Gastrocnemius medialis (tissue), 4 donors: ENCODE measurements around the gene TTL. TPM values are rescaled to one million over a fixed set of nuclear protein-coding genes. Genes with fewer than 3 reads are reported as not detected.
"Not testable (repeated sequence)": the region's sequence is repeated elsewhere in the genome, so short reads cannot be mapped to it uniquely, and the experiment has no call there.

ENCODE experiments used
- ATAC-seq, 2 donors: fragments of 150-250 bp; one replicate each; pipeline ENCODE4 v1.9.1; 2016
- DNase-seq, 2 donors: peaks; one replicate each; pipeline ENCODE4 v3.0.0-alpha.2; 2019
- H3K27ac ChIP-seq, 4 donors: fragments of 200-600 bp; sonication (generic); 1 replicate in 1 of 4; 2 replicates in 3 of 4; pipeline ENCODE4 v1.5.1; 2016 to 2018; ENCODE audit warnings: mild to moderate bottlenecking in 2 of 4, moderate library complexity in 1 of 4
- H3K27me3 ChIP-seq, 3 donors: fragments of 200-600 bp; sonication (generic) in 2 of 3; 1 replicate in 1 of 3; 2 replicates in 2 of 3; pipeline versions ENCODE4 v1.5.1 to v1.6.0; 2016 to 2019; ENCODE audit warnings: mild to moderate bottlenecking in 1 of 3, moderate library complexity in 1 of 3
- H3K36me3 ChIP-seq, 2 donors: fragments of 200-600 bp; sonication (generic) in 1 of 2; one replicate each; pipeline ENCODE4 v1.5.1; 2017 to 2018
- H3K4me1 ChIP-seq, 2 donors: fragments of 200-600 bp; sonication (generic) in 1 of 2; one replicate each; pipeline ENCODE4 v1.5.1; 2016 to 2017; ENCODE audit warnings: mild to moderate bottlenecking in 2 of 2
- H3K4me3 ChIP-seq, 4 donors: fragments of 200-600 bp; sonication (generic) in 3 of 4; 1 replicate in 1 of 4; 2 replicates in 3 of 4; pipeline ENCODE4 v1.5.1; 2016 to 2019; ENCODE audit warnings: mild to moderate bottlenecking in 2 of 4
- H3K9me3 ChIP-seq, 3 donors: fragments of 200-600 bp; sonication (generic) in 2 of 3; 1 replicate in 1 of 3; 2 replicates in 2 of 3; pipeline ENCODE4 v1.5.1; 2016 to 2019
- POLR2A ChIP-seq, 2 donors: fragments of 450-650 bp; IDR thresholded peaks; one replicate each; pipeline ENCODE4 v1.6.1; 2017; ENCODE audit warnings: antibody characterized with exemption in 2 of 2, mild to moderate bottlenecking in 2 of 2, moderate library complexity in 2 of 2
- in situ Hi-C, 4 donors: fragments of 200-750 bp; cut with MboI; loops; one replicate each; pipeline versions ENCODE4 v1.15.0 to v1.8.0; 2017; ENCODE audit warnings: low sequenced_read_pairs in 4 of 4
- intact Hi-C: fragments of 100-400 bp; cut with DNase I; formaldehyde crosslinking; loops from one replicate; pipeline ENCODE4 v1.15.1; 2023; ENCODE audit warnings: low total_unique reads
- total RNA-seq, 4 donors: library from RNA; depleted of rRNA; stranded (reverse); fragments of >200 nt; gene quantifications; one replicate each; pipeline versions ENCODE4 v1.1.0 to v1.2.3, GENCODE V29; 2016
- TF ChIP-seq, protein P1 (sequence below), 5 experiments: fragments of 450-650 bp in 3 of 5; fragments of 200-600 bp in 2 of 5; sonication (generic) in 2 of 5; IDR thresholded peaks in 4 of 5; conservative IDR thresholded peaks in 1 of 5; 1 replicate in 4 of 5; 2 replicates in 1 of 5; pipeline ENCODE4 v1.5.1; 2016 to 2019; ENCODE audit warnings: antibody characterized with exemption in 5 of 5, mild to moderate bottlenecking in 3 of 5, moderate library complexity in 3 of 5

TTL gene
- total RNA-seq, 4 donors from 2014 or later: 33.0 to 61.0 (median 46.5) TPM

GRCh38 chr2:112493048-112493447, 11.1 kb downstream of the TTL start:
- Histone ChIP-seq H3K4me1 (peaks cover 0 to 26% of the 10 kb centered on the region in 2 donors), H3K9me3 (no peaks in the 10 kb centered on the region), H3K4me3 (no peak overlapping the region), H3K36me3 (peaks cover 0 to 10% of the 10 kb centered on the region in 2 donors), H3K27me3 (no peaks in the 10 kb centered on the region), H3K27ac (no peak overlapping the region)
- DNase-seq (no peak), ATAC-seq (no peak)
- in situ Hi-C loops (loop anchor here in 1 of 4 donors (25.0 kb wide), 1 partner anchor 231 kb away; the partner anchor contains the start of gene ZC3H8), intact Hi-C loops (no loop called here)
- TF ChIP-seq, protein P1, sequence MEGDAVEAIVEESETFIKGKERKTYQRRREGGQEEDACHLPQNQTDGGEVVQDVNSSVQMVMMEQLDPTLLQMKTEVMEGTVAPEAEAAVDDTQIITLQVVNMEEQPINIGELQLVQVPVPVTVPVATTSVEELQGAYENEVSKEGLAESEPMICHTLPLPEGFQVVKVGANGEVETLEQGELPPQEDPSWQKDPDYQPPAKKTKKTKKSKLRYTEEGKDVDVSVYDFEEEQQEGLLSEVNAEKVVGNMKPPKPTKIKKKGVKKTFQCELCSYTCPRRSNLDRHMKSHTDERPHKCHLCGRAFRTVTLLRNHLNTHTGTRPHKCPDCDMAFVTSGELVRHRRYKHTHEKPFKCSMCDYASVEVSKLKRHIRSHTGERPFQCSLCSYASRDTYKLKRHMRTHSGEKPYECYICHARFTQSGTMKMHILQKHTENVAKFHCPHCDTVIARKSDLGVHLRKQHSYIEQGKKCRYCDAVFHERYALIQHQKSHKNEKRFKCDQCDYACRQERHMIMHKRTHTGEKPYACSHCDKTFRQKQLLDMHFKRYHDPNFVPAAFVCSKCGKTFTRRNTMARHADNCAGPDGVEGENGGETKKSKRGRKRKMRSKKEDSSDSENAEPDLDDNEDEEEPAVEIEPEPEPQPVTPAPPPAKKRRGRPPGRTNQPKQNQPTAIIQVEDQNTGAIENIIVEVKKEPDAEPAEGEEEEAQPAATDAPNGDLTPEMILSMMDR (IDR thresholded peaks at IDR 0.05 in 4 of 5, conservative IDR thresholded peaks at IDR 0.05 in 1 of 5): no peak
- TF ChIP-seq POLR2A (IDR thresholded peaks at IDR 0.05): no peak

DNA sequence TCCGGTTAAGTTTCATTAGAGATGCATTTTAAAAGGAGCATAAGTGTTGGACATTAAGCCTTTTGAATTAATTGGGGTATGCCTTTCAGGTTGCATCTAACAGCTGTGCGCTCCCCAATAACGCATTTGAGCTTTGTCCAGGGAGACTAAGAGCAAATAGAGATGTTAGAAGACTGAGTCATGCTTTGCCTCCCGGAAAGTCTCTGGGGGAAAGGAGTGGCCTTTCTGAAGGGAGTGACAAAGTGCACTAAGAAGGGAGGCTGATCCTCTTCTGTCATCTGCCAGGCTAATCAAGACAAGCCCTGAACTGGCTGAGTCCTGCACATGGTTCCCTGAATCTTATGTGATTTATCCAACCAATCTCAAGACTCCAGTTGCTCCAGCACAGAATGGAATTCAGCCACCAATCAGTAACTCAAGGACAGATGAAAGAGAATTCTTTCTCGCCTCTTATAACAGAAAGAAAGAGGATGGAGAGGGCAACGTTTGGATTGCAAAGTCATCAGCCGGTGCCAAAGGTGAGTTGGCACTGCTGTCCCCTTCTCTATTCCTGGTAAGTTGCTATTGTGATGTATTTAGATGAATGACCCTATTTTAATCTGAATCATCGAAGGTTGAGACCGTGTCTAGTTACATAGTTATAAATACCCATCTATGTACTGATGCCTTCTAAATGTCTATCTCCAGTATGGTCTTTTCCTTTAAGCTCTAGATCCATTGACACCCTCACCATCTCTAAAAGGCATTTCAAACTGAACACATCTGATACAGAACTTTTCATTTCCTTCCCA, 12.1 kb downstream of the TTL start:
- peak; percentile 80 to 89 for ATAC-seq
- DNase-seq: no peak
- Histone ChIP-seq H3K27ac (peak overlapping the region in 3 of 4 donors; percentile 9 to 61 (median 44)), H3K4me3 (no peak overlapping the region), H3K27me3 (no peaks in the 10 kb centered on the region), H3K9me3 (no peaks in the 10 kb centered on the region), H3K36me3 (peaks cover 0 to 10% of the 10 kb centered on the region in 2 donors), H3K4me1 (peaks cover 0 to 22% of the 10 kb centered on the region in 2 donors)
- in situ Hi-C loops: loop anchor here in 1 of 4 donors (25.0 kb wide), 1 partner anchor 232 kb away; the partner anchor contains the start of gene ZC3H8
- intact Hi-C loops: no loop called here
- TF ChIP-seq, protein P1 (IDR thresholded peaks at IDR 0.05 in 4 of 5, conservative IDR thresholded peaks at IDR 0.05 in 1 of 5): no peak
- TF ChIP-seq POLR2A (IDR thresholded peaks at IDR 0.05): no peak

DNA sequence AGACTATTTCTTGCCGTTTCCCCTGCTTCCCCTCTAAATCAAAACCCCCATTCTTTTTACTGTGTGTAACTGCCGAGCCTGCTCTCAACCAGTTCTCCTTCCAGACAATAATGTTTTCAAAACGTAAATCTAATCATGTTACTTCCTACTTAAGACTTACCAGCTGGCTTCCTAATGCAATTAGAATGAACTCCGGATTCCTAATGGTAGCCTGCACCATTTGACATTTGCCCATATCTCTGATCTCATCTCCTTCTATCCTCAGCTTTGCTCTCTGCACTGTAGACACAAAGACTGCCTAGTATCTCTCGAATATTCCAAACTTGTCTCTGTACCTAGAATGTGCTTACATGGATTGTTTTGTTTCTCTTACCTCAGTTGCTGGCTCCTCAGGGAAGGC, 12.9 kb downstream of the TTL start:
- H3K27me3 ChIP-seq: no peaks in the 10 kb centered on the region
- no peak for TF ChIP-seq POLR2A (IDR thresholded peaks at IDR 0.05)
- TF ChIP-seq, protein P1 (IDR thresholded peaks at IDR 0.05 in 4 of 5, conservative IDR thresholded peaks at IDR 0.05 in 1 of 5): no peak
- ATAC-seq (no peak), DNase-seq (no peak)
- H3K4me3 ChIP-seq: no peak overlapping the region
- H3K9me3 ChIP-seq: no peaks in the 10 kb centered on the region
- H3K4me1 ChIP-seq: peaks cover 0 to 22% of the 10 kb centered on the region in 2 donors
- intact Hi-C loops (no loop called here), in situ Hi-C loops (loop anchor here in 1 of 4 donors (25.0 kb wide), 1 partner anchor 233 kb away; the partner anchor contains the start of gene ZC3H8)
- H3K36me3 ChIP-seq: peaks cover 0 to 10% of the 10 kb centered on the region in 2 donors
- H3K27ac ChIP-seq: peak overlapping the region in 2 of 4 donors; percentile 44 to 61

DNA sequence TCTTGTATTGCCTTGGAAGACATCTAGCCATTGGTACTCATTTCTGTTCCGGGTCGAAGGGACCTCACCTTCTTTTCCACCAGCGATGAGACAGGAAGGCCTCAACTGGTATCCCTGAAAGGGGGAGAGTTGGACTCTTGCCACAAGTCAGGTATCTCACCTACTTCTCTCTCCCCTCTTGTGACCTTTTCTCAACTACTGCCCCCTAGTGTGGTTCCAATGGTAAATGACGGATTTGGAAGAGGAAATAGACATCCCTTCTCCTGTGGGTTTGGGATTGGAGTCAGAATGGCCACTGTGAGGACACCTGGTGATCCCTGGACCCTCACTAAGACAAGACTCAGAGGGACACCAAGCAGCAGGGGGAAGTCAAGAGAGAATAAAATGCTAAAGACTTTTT, 13.9 kb downstream of the TTL start:
- ATAC-seq, H3K27me3 ChIP-seq, H3K27ac ChIP-seq, H3K9me3 ChIP-seq, H3K4me3 ChIP-seq, intact Hi-C loops, DNase-seq: not testable (repeated sequence)
- H3K36me3 ChIP-seq: peaks cover 0 to 10% of the 10 kb centered on the region in 2 donors
- H3K4me1 ChIP-seq: peaks cover 0 to 22% of the 10 kb centered on the region in 2 donors
- in situ Hi-C loops: loop anchor here in 1 of 4 donors (25.0 kb wide), 1 partner anchor 234 kb away; the partner anchor contains the start of gene ZC3H8

DNA sequence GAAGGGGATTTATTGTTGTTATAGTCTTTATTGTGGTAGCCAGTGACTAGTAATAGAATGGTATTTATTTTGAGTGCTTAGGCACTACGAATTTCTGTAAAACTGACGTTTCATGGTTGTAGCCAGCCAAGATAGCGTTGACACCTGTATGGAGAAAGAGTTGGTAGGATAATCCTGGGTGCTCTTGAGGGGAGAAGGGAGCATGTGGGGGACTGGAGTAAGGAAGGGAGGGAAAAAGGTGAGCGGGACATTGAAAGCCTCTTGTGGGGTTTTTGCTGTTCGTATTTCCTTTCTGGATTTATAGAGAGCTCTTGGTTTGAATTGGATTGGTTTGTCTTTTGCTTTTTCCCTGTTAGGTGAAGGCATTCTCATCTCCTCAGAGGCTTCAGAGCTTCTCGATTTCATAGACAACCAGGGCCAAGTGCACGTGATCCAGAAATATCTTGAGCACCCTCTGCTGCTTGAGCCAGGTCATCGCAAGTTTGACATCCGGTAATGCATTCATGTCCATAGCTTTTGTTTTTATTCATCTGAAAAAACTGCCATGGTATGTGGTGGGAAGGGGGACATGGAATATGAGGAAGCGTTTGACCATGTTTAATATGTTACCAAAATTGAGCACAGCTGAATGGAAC, 19.0 kb downstream of the TTL start:
- in situ Hi-C loops, H3K36me3 ChIP-seq, H3K4me1 ChIP-seq, H3K27me3 ChIP-seq, H3K9me3 ChIP-seq, H3K27ac ChIP-seq, H3K4me3 ChIP-seq, intact Hi-C loops: not testable (repeated sequence)
- TF ChIP-seq, protein P1 (IDR thresholded peaks at IDR 0.05 in 4 of 5, conservative IDR thresholded peaks at IDR 0.05 in 1 of 5): peak in 3 of 5 experiments; percentile 14 to 49 (median 22)
- DNase-seq (peak in 1 of 2 donors; percentile 50), ATAC-seq (peak; percentile 88 to 96)

DNA sequence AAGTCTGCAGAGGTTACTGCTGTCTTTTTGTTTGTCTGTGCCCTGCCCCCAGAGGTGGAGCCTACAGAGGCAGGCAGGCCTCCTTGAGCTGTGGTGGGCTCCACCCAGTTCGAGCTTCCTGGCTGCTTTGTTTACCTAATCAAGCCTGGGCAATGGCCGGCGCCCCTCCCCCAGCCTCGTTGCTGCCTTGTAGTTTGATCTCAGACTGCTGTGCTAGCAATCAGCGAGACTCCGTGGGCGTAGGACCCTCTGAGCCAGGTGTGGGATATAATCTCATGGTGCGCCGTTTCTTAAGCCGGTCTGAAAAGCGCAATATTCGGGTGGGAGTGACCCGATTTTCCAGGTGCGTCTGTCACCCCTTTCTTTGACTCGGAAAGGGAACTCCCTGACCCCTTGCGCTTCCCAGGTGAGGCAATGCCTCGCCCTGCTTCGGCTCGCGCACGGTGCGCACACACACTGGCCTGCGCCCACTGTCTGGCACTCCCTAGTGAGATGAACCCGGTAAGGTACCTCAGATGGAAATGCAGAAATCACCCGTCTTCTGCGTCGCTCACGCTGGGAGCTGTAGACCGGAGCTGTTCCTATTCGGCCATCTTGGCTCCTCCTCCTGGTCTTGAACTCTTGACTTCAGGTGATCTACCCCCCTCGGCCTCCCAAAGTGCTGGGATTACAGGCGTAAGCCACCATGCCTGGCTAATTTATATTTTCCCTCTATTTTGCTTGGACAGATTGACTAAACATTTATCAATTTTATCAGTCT, 27.5 kb downstream of the TTL start:
- ATAC-seq, H3K27ac ChIP-seq, H3K9me3 ChIP-seq, H3K4me3 ChIP-seq, intact Hi-C loops, DNase-seq, H3K27me3 ChIP-seq, in situ Hi-C loops, H3K36me3 ChIP-seq, H3K4me1 ChIP-seq: not testable (repeated sequence)
